Cardiac muscle cell (in vitro differentiated cells and primary cell): ENCODE measurements around the gene SI. TPM values are rescaled to one million over a fixed set of nuclear protein-coding genes. Genes with fewer than 3 reads are reported as not detected.

Experiments used
- DNase-seq, 2 donors: peaks; one replicate each; pipeline versions ENCODE4 v3.0.0 to v3.0.0-alpha.2; 2010 to 2017; ENCODE audit warnings: low read depth in 1 of 2, low spot score in 1 of 2
- H3K27ac ChIP-seq: fragments of 200-600 bp; sonication (generic); 2 replicates; pipeline ENCODE4 v1.5.1; 2016
- H3K27me3 ChIP-seq: fragments of 200-600 bp; sonication (generic); 2 replicates; pipeline ENCODE4 v1.6.0; 2016; ENCODE audit warnings: control low read depth
- H3K36me3 ChIP-seq: fragments of 200-600 bp; sonication (generic); 2 replicates; pipeline ENCODE4 v1.5.1; 2016; ENCODE audit warnings: control low read depth
- H3K4me1 ChIP-seq: fragments of 200-600 bp; sonication (generic); 2 replicates; pipeline ENCODE4 v1.8.1; 2017; ENCODE audit warnings: low read depth, mild to moderate bottlenecking, mixed run types
- H3K4me3 ChIP-seq: fragments of 200-600 bp; sonication (generic); 2 replicates; pipeline ENCODE4 v1.5.1; 2016; ENCODE audit warnings: mild to moderate bottlenecking
- H3K9me3 ChIP-seq: fragments of 200-600 bp; sonication (generic); 2 replicates; pipeline ENCODE4 v1.5.1; 2017; ENCODE audit warnings: low read depth, mild to moderate bottlenecking, control low read depth
- polyA plus RNA-seq: library from polyadenylated mRNA; unstranded; fragments of >200 nt; fragmentation: Nextera tagmentation; extraction: Ambion mirVana; gene quantifications from 2 replicates; pipeline ENCODE4 v1.2.1, GENCODE V29; 2016
- total RNA-seq: library from RNA; depleted of rRNA; stranded (reverse); fragments of >200 nt; gene quantifications from 2 replicates; pipeline ENCODE4 v1.2.3, GENCODE V29; 2016
- TF ChIP-seq, protein P1 (sequence below): IDR thresholded peaks from 2 replicates; pipeline ENCODE4 v1.5.1; 2012; ENCODE audit warnings: low read depth, mild to moderate bottlenecking, low read length

Gene SI
- total and polyA plus RNA-seq, 2 experiments from 2014 or later, result not detected

DNA sequence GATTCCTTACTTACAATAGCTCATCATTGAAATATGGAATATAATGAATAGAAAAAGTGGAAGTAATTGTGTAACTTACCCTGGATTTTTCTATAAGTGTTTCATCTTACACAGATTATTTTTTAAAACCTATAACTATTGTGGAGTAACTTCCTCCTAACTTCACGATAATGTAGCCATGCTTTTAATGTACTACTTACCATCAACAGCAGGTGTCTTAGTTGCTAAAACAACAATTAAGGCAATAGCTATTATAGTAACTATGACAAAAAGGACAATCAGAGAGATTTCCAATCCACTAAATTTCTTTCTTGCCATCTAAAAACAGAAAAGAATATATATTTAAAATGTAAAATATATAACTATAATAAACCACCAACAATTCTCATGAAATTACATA is 2.6 kb downstream of the SI start:
- Histone ChIP-seq H3K4me3 (no peak overlapping the region), H3K9me3 (no peaks in the 10 kb centered on the region), H3K27ac (no peak overlapping the region), H3K27me3 (no peaks in the 10 kb centered on the region), H3K4me1 (no peaks in the 10 kb centered on the region), H3K36me3 (no peaks in the 10 kb centered on the region)
- TF ChIP-seq, protein P1, sequence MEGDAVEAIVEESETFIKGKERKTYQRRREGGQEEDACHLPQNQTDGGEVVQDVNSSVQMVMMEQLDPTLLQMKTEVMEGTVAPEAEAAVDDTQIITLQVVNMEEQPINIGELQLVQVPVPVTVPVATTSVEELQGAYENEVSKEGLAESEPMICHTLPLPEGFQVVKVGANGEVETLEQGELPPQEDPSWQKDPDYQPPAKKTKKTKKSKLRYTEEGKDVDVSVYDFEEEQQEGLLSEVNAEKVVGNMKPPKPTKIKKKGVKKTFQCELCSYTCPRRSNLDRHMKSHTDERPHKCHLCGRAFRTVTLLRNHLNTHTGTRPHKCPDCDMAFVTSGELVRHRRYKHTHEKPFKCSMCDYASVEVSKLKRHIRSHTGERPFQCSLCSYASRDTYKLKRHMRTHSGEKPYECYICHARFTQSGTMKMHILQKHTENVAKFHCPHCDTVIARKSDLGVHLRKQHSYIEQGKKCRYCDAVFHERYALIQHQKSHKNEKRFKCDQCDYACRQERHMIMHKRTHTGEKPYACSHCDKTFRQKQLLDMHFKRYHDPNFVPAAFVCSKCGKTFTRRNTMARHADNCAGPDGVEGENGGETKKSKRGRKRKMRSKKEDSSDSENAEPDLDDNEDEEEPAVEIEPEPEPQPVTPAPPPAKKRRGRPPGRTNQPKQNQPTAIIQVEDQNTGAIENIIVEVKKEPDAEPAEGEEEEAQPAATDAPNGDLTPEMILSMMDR, result no peak
- no peak for DNase-seq

DNA sequence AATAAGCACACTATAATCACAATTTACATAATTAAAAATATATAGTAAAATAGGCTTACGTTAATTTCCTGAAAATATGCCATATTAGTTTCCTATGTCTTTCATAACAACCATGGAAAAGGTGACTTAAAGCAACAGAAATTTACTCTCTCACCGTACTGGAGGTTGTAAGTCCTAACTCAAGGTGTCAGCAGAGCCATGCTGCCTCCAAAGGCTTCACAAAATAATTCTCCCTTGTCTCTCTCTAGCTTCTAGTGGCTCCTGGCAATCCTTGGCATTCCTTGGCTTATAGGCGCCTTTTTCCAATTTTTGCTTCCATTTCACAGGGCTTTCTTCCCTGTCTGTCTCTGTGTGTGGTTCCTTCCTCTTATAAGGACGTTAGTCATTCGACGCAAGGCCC is 7.6 kb downstream of the SI start:
- no peak overlapping the region for H3K4me3 ChIP-seq
- no peak overlapping the region for H3K27ac ChIP-seq
- H3K9me3 ChIP-seq, result no peaks in the 10 kb centered on the region
- no peaks in the 10 kb centered on the region for H3K27me3 ChIP-seq
- peak in 1 of 2 donors; percentile 9 for DNase-seq
- H3K4me1 ChIP-seq, result no peaks in the 10 kb centered on the region
- H3K36me3 ChIP-seq, result no peaks in the 10 kb centered on the region
- TF ChIP-seq, protein P1, result no peak

DNA sequence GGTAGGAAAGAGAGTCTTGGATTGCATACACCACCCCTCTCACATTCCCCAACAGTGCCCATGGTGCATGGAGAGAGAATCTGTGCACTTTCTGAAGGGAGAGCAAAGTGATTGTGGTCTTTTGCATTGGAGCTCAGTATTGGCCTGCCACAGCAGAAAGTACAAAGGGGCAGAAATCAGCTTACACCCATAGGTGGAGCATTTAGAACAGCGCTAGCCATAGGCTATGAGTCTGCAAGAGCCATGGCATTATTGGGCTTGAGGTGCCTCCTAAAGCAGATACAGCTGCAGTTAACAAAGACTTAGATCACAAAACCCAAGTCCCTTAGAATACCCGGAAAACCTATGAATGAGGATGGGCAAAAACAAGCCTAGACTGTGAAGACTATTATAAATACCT is 21.8 kb downstream of the SI start:
- DNase-seq, result no peak

DNA sequence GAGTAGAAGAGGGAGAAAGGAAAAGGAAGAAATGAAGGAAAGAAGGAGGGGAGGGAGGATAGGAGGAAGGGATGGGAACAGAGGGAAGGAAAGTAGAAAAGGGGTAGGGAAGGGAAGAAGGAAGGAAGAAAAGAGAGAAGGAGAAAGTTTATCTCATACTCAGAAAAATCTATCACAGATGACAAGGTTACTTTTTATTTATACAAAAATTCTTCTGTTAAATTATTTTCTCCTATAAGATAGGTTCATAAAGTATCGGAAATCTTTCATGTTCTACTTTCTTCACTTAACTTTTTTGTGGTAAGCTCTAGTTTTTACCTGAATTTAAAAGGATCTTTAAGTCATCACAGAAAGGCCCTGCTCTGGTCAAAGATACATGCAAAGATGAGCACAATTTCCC is 38.1 kb downstream of the SI start:
- Histone ChIP-seq H3K36me3 (no peaks in the 10 kb centered on the region), H3K27ac (no peak overlapping the region), H3K4me1 (no peaks in the 10 kb centered on the region), H3K9me3 (no peaks in the 10 kb centered on the region), H3K4me3 (no peak overlapping the region), H3K27me3 (no peaks in the 10 kb centered on the region)
- TF ChIP-seq, protein P1, result no peak
- DNase-seq, result no peak

More for the DNA sequence above, 21.8 kb downstream of the SI start:
- H3K36me3 ChIP-seq, result no peaks in the 10 kb centered on the region
- H3K9me3 ChIP-seq, result no peaks in the 10 kb centered on the region
- H3K4me3 ChIP-seq, result no peak overlapping the region
- no peak overlapping the region for H3K27ac ChIP-seq
- TF ChIP-seq, protein P1, result no peak
- H3K4me1 ChIP-seq, result no peaks in the 10 kb centered on the region
- no peaks in the 10 kb centered on the region for H3K27me3 ChIP-seq

DNA sequence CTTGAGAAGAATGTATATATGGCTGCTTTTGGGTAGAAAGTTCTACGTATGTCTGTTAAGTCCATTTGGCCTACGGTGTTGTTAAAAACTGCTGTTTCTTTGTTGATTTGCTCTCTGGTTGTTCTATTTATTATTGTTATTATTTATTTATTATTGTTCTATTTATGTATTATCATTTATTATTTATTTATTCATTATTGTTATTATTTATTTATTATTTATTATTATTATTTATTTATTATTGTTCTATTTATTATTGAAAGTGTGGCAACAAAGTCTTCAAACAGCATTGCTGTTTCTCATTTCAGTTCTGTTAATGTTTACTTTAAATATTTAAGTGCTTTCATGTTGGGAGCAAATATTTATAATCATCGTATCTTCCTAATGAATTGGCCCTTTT is 66.7 kb downstream of the SI start:
- no peak for DNase-seq
- TF ChIP-seq, protein P1, result no peak
- no peaks in the 10 kb centered on the region for H3K27me3 ChIP-seq

DNA sequence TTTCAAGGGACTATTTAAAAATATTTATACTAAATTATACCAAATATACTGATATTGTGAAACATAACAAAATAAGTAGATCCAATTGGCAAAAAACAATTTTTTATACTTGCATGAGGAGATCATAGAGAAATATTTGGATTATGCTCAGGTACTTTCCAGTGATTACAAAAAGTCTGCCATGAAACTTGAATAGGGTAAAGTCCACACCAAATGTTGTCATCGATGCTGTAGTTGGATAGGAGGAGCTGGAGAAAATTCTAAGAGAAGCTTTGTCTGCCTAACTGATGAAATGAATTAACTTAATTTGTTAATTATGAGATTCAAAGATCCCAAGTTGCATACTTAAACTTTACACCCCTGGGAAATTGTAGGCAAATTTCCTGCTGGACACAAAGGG is 93.3 kb downstream of the SI start:
- TF ChIP-seq, protein P1, result no peak
- no peaks in the 10 kb centered on the region for H3K36me3 ChIP-seq
- no peaks in the 10 kb centered on the region for H3K9me3 ChIP-seq
- DNase-seq, result no peak
- H3K27me3 ChIP-seq, result no peaks in the 10 kb centered on the region
- H3K4me1 ChIP-seq, result no peaks in the 10 kb centered on the region
- H3K27ac ChIP-seq, result no peak overlapping the region
- H3K4me3 ChIP-seq, result no peak overlapping the region

More for the DNA sequence above, 66.7 kb downstream of the SI start:
- Histone ChIP-seq H3K27ac (no peak overlapping the region), H3K4me3 (no peak overlapping the region), H3K36me3 (no peaks in the 10 kb centered on the region), H3K4me1 (no peaks in the 10 kb centered on the region), H3K9me3 (no peaks in the 10 kb centered on the region)
